ENCODE measurements around the gene TPCN1. TPM values are rescaled to one million over a fixed set of nuclear protein-coding genes. Genes with fewer than 3 reads are reported as not detected.

TPCN1 gene
- polyA plus RNA-seq, 1 of the 3 experiments (the other 2 are of a cell fraction): 15.7 TPM

- DNase-seq: no peak
- no peaks in the 10 kb centered on the region for H3K27me3 ChIP-seq (ENCODE audit: insufficient read depth)
- H3K4me3 ChIP-seq (ENCODE audit: low read depth in 2 of 2, low read length in 1 of 2): no peak overlapping the region
- H2AFZ ChIP-seq (ENCODE audit: low read depth): no peak overlapping the region
- H3K36me3 ChIP-seq (replicated peaks in 1 of 2; ENCODE audit: control insufficient read depth in 1 of 2, insufficient read depth in 2 of 2, low read length in 1 of 2): no peaks in the 10 kb centered on the region
- no peak overlapping the region for H3K4me2 ChIP-seq
- peaks cover 0 to 13% of the 10 kb centered on the region in 2 experiments; a peak in 1 of 4 replicates for H3K4me1 ChIP-seq (ENCODE audit: control insufficient read depth in 1 of 2, insufficient read depth in 2 of 2, low read depth in 1 of 2, low read length in 1 of 2)
- no peaks in the 10 kb centered on the region for H3K9me2 ChIP-seq
- H3K9me3 ChIP-seq: no peaks in the 10 kb centered on the region
- H3F3A ChIP-seq (replicated peaks; ENCODE audit: insufficient read depth): no peaks in the 10 kb centered on the region
- no peaks in the 10 kb centered on the region for H4K20me1 ChIP-seq (ENCODE audit: insufficient read depth)
- H3K79me2 ChIP-seq (ENCODE audit: insufficient read depth): no peaks in the 10 kb centered on the region
- CTCF ChIA-PET: interaction anchor here (0.9 to 1.1 kb wide), 2 partner anchors 14 to 92 kb away, joined by 4 read pairs; no protein-coding TSS in a partner anchor
- POLR2A ChIA-PET: no interaction called here
- H3K27ac ChIP-seq (ENCODE audit: low read depth in 2 of 2, low read length in 1 of 2): no peak overlapping the region
- 88% methylated on average over 3 of the region's 5 CpGs for WGBS (ENCODE audit: low lambda C conversion rate)
- TF ChIP-seq MEF2A (IDR thresholded peaks at IDR 0.05; ENCODE audit: borderline replicate concordance, low read depth) (no peak), FOSL2 (IDR thresholded peaks at IDR 0.05; ENCODE audit: borderline replicate concordance, low read depth) (no peak), USF1 (IDR thresholded peaks at IDR 0.05; ENCODE audit: borderline replicate concordance, low read depth) (no peak), FOXM1 (IDR thresholded peaks at IDR 0.05; ENCODE audit: low read depth) (no peak), CTCF (IDR thresholded peaks at IDR 0.05) (no peak), USF2 (IDR thresholded peaks at IDR 0.05; ENCODE audit: borderline replicate concordance, low read depth, low read length) (no peak), RXRA (IDR thresholded peaks at IDR 0.05; ENCODE audit: borderline replicate concordance, low read depth) (no peak), GATA2 (CRISPR knock-in tag; IDR thresholded peaks at IDR 0.05) (no peak), GABPA (IDR thresholded peaks at IDR 0.05; ENCODE audit: low read depth) (no peak), MXI1 (IDR thresholded peaks at IDR 0.05; ENCODE audit: low read depth, low read length) (no peak), TEAD4 (IDR thresholded peaks at IDR 0.05; ENCODE audit: borderline replicate concordance, insufficient read depth) (no peak), RAD21 (IDR thresholded peaks at IDR 0.05; ENCODE audit: low read length) (no peak), TCF12 (IDR thresholded peaks at IDR 0.05) (no peak), IRF3 (IDR thresholded peaks at IDR 0.05; ENCODE audit: low read depth, low read length) (no peak), PBX3 (IDR thresholded peaks at IDR 0.05) (no peak), JUND (IDR thresholded peaks at IDR 0.05) (no peak), RCOR1 (IDR thresholded peaks at IDR 0.05; ENCODE audit: low read length) (no peak)
- no peak overlapping the region for H3K9ac ChIP-seq
These were observed 112.1 kb downstream of the TPCN1 start for GRCh38 chr12:113333418-113333750.
